GM18867 (cell line): ENCODE measurements around the gene WDR62.
"Not testable (repeated sequence)": the region's sequence is repeated elsewhere in the genome, so short reads cannot be mapped to it uniquely, and the experiment has no call there.

Experiments
- ATAC-seq: cut with Tn5 transposase; IDR thresholded peaks from one replicate; pipeline ENCODE4 v1.9.1; 2021; ENCODE audit warnings: mild to moderate bottlenecking, moderate library complexity; ENCODE audit not compliant: unreplicated experiment

The WDR62 gene

DNA sequence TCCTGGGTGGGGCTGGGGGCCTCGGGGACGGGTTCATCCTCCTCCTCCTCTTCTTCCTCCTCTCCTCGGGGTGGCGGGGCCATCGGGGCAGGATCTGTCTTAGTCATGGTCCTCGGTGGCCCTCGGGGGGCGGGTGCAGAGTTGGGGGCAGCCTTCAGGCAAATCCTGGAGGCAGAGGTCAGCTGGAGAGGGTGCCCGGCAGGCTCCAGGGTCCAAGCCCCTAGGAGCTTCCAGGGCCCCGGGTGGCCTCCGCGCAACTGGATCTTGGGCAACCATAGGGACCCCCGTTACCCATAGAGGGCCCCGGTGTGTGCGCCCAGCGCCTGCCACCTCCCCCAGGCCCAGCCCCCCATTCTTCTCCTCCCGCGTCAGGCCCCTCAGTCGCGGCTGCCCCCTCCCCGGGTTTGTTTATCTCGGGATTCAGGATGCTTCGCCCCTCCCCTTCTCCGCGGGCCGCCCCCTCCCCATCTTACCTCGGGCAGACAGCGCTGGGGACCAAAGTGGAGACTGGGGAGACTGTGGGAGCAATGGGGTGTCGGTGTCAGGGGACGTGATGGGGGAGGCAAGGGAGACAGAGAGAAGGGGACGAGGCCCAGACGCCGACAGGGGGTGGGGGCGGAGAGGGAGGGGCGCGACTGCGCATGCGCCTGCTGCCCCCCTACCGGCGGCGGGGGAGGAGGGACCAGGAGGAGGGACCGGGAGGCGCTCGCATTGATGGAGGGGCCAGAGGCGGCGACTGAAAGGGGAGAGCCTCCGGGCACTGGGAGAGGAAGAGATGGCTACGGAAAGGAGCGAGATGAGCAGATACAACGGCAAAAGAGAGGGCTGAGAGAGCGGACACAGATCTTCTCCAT lies 22.2 kb upstream of the WDR62 start, which contains the start of gene CLIP3:
CLIP3 (minus strand) TSS at position 623 of the 854 bp plus-strand sequence; CDS start at position 107, 516 bp downstream.
- ATAC-seq: no peak

DNA sequence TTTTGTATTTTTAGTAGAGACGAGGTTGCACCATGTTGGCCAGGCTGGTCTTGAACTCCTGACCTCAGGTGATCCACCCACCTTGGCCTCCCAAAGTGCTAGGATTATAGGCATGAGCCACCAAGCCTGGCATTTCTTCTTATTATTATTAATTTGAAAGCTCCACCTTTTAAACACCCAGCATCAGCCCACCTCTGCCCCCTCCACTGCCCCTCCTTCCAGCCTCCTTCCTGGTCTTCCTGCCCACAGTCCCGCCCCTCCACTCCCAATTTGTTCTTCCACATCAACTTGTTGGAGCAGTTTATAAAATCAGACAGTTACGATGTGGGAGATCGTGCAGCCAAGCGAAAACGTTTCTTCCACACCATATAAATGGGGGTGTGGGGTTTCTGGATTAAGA lies 14.2 kb upstream of the WDR62 start:
- ATAC-seq: no peak

DNA sequence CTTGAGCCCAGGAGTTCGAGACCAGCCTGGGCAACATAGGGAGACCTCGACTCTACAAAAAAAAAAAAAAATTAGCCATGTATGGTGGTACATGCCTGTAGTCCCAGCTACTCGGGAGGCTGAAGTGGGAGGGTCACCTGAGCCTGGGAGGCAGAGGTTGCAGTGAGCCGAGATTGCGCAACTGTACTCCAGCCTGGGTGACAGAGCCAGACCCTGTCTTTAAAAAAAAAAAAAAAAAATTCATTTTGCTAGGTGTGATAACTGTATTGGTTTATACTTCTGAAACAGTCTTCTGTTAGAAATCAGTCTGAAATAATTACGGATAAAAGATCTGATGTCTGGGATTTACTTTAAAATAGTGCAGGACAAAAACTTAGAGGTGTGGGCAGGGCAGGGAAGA lies 13.6 kb upstream of the WDR62 start:
- not testable (repeated sequence) for ATAC-seq

DNA sequence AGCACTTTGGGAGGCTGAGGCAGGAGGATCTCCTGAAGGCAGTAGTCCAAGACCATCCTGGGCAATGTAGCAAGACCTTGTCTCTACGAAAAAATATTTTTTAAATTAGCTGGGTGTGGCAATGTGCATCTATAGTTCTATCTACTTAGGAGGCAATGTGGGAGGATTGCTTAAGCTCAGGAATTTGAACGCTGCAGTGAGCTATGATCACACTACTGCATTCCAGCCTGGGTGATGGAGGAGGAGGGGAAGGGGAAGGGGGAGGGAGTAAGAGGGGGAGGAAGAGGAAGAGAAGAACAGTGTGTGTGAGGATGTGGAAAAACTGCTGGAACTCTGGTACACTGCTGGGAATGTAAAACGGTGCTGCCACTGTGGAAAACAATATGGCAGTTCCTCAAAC lies 12.9 kb upstream of the WDR62 start:
- ATAC-seq: no peak

DNA sequence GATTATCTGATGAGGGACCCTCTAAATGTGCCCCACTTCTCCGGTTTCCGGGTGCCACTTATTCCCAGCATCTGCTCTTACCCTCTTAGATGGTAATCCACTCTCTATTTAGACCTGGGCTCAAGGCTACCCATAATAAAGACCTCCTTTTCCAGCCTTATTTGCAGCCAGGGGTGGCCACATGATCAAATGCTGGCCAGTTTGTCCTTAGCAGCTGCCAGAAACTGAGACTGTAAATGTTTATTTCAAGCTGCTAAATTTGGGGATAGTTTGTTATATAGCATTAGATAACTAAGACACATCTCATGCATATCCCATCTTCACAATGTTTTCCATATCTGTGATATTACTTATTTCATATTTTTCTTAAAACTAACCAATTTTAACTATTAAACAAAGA lies 10.7 kb upstream of the WDR62 start:
- no peak for ATAC-seq

DNA sequence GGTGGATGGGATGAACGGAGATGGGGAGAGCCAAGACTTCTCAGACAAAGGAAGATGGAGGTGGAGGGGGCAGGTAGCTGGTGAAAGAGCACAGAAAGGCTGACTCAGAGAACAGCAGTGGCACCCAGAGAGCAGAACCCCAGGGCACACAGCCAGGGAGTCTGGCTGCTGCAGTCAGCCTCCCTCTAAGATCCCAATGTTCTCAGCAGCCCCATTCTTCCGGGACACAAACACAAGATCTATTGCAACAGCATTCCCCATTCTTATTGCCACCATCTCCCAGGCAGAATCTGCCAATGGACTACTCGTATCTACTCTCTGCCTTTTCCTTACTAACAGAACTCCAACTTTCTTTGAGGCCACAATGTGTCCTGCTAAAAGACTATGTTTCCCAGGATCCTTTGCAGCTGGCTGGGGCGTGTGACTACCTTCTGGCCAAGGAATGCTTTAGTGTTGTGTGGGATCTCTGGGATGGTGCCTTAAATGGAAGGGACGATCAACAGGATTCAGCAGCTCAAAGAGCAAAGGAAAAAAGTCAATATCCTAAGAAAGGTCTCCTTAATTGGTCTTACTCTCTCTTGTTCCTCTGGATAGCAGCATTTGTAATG lies 8.2 kb upstream of the WDR62 start:
- no peak for ATAC-seq

DNA sequence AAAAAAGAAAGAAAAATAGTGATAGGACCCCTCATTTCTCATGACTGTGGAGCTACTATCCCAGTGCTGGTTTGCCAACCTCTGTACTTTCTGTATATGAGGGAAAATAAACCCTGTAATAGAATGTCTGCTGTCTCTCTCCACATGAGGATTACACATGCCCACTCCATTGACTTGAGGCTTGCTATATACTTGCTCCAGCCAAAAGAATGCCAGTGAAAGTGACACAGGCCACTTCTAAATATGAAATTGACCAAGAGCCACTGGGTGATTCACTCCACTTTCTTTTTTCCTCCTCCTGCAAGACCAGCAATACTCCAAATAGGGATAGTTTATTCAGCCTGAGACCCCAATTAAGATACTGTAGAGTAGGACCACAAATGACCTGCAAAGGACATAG lies 6.9 kb upstream of the WDR62 start:
- ATAC-seq: no peak

DNA sequence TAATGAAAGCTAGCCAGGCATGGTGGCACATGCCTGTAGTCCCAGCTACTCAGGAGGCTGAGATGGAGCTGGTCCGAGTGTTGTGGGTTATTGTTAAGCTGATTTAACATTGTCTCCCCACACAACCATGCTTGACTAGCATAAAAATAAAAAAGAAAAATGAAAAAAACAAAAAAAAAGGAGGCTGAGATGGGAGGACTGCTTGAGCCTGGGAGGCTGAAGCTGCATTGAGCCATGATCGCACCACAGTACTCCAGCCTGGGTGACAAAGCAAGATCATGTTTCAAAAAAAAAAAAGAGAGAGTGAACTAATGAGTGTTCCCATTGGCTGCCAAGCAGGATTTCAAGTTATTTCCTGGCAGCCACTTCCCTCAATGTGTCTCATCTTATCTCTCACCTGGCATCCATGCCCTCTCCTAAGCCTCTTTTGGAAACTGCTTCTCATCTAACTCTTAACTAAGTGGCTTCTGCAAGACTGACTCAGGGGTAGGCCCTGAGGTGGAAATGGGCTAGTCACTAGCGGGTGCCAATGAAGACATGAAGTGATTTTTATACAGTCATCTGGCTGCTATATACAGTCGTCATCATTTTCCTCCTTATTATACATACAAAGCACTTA lies 5.5 kb upstream of the WDR62 start:
- no peak for ATAC-seq

DNA sequence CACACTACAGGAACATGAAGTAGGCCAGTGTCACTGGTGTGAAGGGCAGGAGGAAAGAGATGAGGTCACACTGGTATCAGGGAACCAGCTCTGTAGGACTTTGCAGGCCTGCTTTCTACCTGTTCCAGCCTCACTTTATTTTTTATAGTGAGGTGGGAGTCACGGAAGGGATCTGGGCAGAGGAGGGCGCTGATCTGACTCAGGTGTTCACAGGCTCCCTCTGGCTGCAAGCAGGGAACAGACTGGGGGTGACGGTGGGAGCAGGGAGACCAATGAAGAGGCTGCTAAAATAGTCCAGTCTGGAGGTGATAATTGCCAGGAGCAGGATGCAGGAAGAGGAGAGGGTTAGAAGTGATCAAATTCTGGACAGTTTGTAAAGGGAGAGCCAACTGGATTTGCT lies 3.5 kb upstream of the WDR62 start:
- ATAC-seq: no peak

DNA sequence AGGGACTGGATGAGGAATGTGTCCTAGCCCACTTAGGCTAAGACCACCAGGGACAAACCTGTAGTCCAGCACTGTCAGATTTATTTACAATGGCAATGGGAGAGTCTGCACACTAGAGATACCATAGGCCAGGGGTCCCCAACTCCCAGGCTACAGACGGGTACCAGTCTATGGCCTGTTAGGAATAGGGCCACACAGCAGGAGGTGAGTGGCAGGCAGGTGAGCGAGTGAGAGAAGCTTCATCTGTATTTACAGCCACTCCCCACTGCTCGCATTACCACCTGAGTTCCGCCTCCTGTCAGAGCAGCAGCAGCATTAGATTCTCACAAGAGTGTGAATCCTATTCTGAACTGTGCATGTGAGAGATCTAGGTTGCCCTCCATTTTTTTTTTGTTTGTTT lies 3.1 kb upstream of the WDR62 start:
- no peak for ATAC-seq

DNA sequence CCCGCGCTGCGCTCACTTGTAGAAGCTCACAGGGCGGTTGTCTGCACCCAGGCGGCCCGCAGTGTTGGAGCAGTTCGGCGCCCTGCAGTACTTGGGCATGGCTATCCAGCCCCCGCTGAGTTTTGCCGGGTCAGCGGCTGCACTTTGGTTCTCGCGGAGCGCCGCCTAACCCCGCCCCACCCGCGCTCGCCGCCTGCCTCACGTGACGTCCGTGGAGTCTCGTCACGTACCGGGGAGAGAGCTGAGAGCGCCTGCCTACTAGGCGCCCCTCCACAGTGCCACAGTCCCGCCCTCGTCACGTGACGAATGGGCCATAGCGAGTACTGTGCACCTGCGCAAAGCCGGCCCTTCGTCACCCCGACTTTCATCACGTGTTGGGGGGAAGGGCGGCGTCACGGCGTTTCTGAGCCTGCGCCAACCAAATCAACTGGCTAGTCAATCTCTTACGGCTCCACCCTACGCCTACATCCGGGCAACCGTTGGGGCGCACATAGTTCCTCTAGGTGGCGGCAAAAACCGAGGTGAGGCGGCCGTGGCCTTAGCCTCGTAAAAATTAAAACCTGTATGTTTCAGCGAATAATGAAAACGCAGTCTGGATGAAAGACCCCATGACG lies 471 bp upstream of the WDR62 start, which contains the start of gene THAP8:
THAP8 (minus strand) TSS at position 167 of the 614 bp plus-strand sequence; CDS start at position 99, 68 bp downstream.
- ATAC-seq: peak; percentile 79

DNA sequence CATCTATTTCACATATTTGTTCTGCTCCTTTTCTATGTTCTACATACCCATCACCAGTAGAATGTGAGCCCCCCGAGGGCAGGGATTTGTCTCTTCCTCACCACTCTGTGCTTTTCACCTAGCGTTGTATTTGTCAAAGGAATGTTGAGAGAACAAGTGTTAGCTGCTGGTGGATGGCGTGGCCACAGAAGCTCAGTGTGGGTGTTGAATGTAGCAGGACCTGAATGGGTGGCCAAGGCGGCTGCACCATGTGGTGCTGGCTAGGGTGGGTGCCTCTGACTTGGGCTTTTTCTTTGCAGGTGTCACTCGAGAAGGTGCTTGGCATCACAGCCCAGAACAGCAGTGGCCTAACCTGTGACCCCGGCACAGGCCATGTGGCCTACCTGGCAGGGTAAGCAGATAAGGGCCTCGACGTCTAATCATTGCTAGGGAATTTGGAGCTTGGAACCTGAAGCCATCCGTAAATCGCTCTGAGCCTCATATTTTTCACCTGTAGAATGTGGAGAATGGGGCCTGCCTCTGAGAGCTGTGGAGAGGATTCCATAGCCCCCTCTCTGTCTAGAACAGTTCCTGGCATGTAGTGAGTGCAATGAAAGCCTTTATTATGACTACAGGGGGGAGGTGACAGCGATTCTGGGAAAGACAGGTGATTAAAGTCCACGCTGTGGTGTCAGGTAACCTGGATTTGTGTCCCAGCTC lies 3.9 kb downstream of the WDR62 start:
- ATAC-seq: no peak

DNA sequence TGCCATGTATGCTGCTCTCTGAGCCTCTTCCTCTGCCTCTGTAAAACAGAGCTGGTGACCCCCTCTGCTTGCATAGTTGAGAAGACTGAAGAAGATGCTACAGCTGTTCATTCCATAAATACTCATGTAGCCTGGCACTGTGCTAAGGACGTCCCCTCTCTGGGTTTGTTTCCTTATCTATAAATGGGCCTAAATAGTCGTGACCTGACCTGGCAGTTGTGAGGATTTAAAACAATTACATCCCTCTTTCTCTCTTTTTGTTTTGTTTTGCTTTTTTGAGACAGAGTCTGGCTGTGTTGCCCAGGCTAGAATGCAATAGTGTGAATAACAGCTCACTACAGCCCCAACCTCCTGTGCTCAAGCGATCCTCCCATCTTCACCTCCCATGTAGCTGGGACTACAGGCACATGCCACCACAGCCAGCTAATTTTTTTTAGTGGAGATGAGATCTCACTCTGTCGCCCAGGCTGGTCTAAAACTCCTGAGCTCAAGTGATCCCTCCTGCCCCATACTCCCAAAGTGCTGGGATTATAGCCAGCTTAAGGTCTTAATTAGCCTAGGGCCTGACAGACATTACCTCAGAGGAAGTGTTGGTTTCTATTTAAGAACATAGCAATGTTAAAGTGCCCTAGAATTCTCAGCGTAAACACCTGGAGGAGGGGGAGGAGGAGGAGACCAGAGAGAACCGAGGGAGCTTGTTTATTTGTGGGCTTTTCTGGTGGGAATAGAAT lies 4.6 kb downstream of the WDR62 start:
- no peak for ATAC-seq

DNA sequence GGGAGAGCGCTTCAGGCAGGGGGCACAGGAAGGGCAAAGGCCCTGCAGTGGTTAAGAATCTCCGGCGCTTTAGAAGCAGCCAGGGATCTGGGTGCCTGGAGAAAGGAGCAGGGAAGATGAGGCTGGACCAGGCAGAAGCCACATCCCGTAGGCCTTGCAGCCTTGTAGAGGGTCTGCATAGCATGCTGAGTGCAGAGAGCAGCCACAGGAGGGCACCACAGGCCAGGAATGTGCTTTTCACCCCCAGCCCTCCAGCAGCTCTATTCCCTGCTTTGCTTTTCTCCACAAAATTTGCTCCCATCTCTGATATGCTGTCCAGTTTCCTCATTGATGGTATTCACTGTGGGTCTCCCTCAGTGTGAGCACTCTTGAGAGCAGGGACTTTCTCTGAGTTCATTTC lies 5.7 kb downstream of the WDR62 start:
- no peak for ATAC-seq

DNA sequence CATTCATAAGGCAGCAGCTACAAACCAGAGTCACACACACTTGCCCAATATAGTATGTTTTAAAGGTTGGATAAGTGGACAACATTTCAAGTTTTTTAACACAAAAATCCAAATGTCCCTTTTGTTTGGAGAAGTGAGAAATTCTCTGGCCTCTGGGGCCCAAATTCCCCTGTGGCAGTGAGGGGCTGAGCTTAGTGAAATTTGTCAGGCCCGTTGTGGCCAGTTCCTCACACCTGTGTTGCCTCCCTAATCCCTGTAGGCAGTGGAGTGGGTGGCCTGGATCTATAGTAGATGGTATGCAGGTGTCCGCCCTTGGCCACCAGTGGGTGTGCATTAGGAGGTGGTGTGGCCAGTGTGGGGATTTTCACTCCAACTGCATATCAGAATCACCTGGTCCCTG lies 6.7 kb downstream of the WDR62 start:
- no peak for ATAC-seq

DNA sequence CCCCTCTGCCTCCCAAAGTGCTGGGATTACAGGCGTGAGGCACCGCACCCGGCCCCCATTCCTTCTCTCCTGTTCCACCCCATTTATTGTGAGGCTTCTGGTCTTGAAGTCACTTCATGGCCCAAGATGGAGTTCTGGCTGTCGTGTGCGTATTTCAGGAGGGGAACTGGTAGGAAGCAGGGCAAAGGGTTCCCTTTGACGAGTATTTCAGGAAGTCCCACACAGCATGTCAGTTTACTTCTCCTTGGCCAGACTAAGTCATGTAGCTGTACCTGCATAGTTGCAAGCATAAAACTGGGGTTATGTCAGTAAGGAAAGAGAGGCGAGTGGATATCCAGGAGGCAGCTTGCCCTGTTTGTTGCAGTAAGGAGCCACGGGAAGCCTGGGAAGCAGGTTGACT lies 10.1 kb downstream of the WDR62 start:
- no peak for ATAC-seq

DNA sequence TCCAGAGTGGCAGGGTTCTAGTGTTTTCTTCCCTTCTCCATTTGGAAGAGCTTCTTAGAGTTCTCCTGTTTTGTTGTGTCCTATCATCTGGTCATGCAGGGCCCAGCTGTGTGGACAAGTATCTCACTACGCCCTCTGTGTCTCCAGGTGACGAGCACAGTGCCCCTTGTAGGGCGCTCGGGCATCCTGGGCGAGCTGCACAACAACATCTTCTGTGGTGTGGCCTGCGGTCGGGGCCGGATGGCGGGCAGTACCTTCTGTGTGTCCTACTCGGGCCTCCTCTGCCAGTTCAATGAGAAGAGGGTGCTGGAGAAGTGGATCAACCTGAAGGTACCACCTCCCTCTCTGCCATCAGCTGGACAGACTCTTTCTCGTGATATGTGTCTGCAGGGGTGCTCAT lies 13.0 kb downstream of the WDR62 start:
- no peak for ATAC-seq

DNA sequence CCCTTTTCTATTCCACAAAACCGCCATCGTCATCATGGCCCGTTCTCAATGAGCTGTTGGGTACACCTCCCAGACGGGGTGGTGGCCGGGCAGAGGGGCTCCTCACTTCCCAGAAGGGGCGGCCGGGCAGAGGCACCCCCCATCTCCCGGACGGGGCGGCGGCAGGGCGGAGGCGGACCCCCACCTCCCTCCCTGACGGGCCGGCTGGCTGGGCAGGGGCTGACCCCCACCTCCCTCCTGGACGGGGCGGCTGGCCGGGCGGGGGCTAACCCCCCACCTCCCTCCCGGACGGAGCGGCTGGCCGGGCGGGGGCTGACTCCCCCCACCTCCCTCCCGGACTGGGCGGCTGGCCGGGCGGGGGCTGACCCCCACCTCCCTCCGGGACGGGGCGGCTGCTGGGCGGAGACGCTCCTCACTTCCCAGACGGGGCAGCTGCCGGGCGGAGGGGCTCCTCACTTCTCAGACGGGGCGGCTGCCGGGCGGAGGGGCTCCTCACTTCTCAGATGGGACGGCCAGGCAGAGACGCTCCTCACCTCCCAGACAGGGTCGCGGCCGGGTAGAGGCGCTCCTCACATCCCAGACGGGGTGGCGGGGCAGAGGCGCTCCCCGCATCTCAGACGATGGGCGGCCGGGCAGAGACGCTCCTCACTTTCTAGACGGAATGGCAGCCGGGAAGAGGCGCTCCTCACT lies 14.3 kb downstream of the WDR62 start:
- not testable (repeated sequence) for ATAC-seq

DNA sequence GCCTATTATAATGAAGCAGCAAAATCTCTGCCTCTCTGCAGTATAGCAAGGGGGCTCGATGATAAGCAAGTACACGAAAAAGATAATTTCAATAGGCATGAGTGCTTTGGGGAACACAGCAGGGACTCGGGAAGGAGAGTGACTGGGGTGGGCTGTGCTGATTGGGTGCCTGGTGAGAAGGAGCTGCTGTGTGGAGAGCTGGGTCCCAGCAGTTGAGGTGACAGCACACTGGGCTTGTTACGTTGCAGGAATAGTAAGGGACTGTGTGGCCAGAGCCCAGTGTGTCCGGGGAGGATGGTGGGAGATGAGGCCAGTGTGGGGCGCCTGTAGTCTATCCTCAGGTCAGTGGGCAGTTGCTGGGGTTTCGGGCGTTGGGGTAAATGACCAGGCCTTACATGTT lies 17.4 kb downstream of the WDR62 start:
- ATAC-seq: no peak
